Esophagus squamous epithelium (tissue), 5 donors: ENCODE data around the gene DNTT. TPM values are rescaled to one million over a fixed set of nuclear protein-coding genes. Genes with fewer than 3 reads are reported as not detected.

Experiments
- DNase-seq: peaks from one replicate; lab custom pipeline; 2025; lab: John Stamatoyannopoulos, UW
- H3K27ac ChIP-seq, 4 donors: fragments of 200-600 bp; sonication (generic); one replicate each; pipeline ENCODE4 v1.5.1; 2016 to 2019; ENCODE audit warnings: mild to moderate bottlenecking in 1 of 4
- H3K27me3 ChIP-seq, 4 donors: fragments of 200-600 bp; sonication (generic); 1 replicate in 3 of 4; 2 replicates in 1 of 4; pipeline versions ENCODE4 v1.5.1 to v1.6.0; 2017 to 2021; ENCODE audit warnings: antibody characterized with exemption in 1 of 4
- H3K36me3 ChIP-seq, 3 donors: fragments of 200-600 bp; sonication (generic); one replicate each; pipeline ENCODE4 v1.5.1; 2016 to 2019
- H3K4me1 ChIP-seq, 3 donors: fragments of 200-600 bp; sonication (generic); one replicate each; pipeline ENCODE4 v1.5.1; 2017 to 2019
- H3K4me3 ChIP-seq, 4 donors: fragments of 200-600 bp; sonication (generic); 1 replicate in 3 of 4; 2 replicates in 1 of 4; pipeline ENCODE4 v1.5.1; 2016 to 2019; ENCODE audit warnings: mild to moderate bottlenecking in 2 of 4, moderate library complexity in 1 of 4
- H3K9me3 ChIP-seq, 3 donors: fragments of 200-600 bp; sonication (generic); one replicate each; pipeline ENCODE4 v1.5.1; 2016 to 2019
- POLR2A ChIP-seq, 4 donors: fragments of 450-650 bp; IDR thresholded peaks; one replicate each; pipeline ENCODE4 v1.6.1; 2017; ENCODE audit warnings: antibody characterized with exemption in 4 of 4, mild to moderate bottlenecking in 4 of 4, moderate library complexity in 3 of 4
- WGBS, 2 donors: methylation state at CpG; one replicate each; pipeline ENCODE4 v1.1.5; 2018; 5-methylcytosine and 5-hydroxymethylcytosine counted together
- intact Hi-C: fragments of 100-400 bp; cut with DNase I; formaldehyde crosslinking; loops from one replicate; pipeline ENCODE4 v1.15.0; 2022
- total RNA-seq, 4 donors: library from RNA; depleted of rRNA; stranded (reverse); fragments of >200 nt; gene quantifications; one replicate each; pipeline ENCODE4 v1.1.0, GENCODE V29; 2016
- TF ChIP-seq, protein P1 (sequence below), 6 experiments: fragments of 450-650 bp in 4 of 6; fragments of 200-600 bp in 2 of 6; sonication (generic) in 2 of 6; IDR thresholded peaks; one replicate each; pipeline ENCODE4 v1.5.1; 2016 to 2019; ENCODE audit warnings: antibody characterized with exemption in 6 of 6, mild to moderate bottlenecking in 4 of 6, moderate library complexity in 4 of 6
- donor health status: DM: yes; HTN: yes; CAD: no.

DNTT gene
- total RNA-seq, 4 donors from 2014 or later, result not detected

DNA sequence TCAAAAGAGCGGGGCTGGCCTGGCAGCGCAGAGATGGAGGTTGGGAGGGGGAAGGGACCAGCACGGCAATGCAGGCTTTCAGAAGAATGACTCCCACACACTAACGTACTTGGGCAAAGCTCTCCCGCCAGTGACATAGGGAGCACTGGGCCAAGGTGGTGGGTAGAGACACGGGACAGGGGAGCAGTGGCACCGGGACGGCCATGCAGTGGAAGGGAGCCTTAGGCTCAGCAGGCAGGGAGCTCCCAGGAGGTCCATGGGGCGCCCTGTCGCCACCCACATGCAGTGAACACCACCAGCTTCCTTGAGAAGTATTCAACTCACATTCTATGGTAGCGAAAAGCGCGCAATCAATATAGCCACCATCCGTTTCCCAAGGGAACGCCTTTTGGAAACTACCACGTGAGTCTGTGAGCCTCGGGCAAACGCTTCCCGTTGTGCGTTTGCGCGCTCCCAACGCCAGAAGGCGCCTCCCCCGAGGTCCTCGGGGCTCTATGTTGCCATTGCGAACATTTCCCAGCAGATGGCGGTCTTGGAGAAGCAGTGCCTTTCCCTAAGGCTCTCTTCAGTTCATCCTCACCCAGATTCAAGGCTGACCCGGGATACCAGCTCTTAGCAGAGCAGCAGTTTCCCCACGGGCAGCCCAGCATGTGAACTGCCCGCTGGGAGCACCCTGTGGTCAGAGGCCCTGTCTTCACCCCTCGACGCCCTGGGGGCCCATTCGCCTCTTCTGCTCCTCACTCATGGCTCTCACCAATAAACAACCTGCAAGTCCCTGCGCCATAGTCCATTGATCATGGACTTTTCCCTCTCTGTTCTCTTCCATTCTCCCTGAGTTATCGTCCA is 71.0 kb downstream of the DNTT start:
- 6 to 14% methylated on average over 15 to 28 of the region's 36 CpGs for WGBS, 2 donors
- intact Hi-C loops, result loop anchor here (10.0 kb wide), 1 partner anchor 650 kb away; no protein-coding TSS in a partner anchor
- no peak for DNase-seq
- H3K9me3 ChIP-seq, result no peaks in the 10 kb centered on the region
- peaks cover 5 to 32% (median 9%) of the 10 kb centered on the region in 3 donors for H3K4me1 ChIP-seq
- peaks cover 0 to 81% (median 0%) of the 10 kb centered on the region in 4 donors for H3K27me3 ChIP-seq
- H3K27ac ChIP-seq, result no peak overlapping the region
- TF ChIP-seq, protein P1, sequence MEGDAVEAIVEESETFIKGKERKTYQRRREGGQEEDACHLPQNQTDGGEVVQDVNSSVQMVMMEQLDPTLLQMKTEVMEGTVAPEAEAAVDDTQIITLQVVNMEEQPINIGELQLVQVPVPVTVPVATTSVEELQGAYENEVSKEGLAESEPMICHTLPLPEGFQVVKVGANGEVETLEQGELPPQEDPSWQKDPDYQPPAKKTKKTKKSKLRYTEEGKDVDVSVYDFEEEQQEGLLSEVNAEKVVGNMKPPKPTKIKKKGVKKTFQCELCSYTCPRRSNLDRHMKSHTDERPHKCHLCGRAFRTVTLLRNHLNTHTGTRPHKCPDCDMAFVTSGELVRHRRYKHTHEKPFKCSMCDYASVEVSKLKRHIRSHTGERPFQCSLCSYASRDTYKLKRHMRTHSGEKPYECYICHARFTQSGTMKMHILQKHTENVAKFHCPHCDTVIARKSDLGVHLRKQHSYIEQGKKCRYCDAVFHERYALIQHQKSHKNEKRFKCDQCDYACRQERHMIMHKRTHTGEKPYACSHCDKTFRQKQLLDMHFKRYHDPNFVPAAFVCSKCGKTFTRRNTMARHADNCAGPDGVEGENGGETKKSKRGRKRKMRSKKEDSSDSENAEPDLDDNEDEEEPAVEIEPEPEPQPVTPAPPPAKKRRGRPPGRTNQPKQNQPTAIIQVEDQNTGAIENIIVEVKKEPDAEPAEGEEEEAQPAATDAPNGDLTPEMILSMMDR (IDR thresholded peaks at IDR 0.05), result peak; percentile 85 to 94 (median 88)
- no peak for TF ChIP-seq POLR2A (IDR thresholded peaks at IDR 0.05)
- peak overlapping the region; percentile 22 to 60 (median 36) for H3K4me3 ChIP-seq
- H3K36me3 ChIP-seq, result no peaks in the 10 kb centered on the region

DNA sequence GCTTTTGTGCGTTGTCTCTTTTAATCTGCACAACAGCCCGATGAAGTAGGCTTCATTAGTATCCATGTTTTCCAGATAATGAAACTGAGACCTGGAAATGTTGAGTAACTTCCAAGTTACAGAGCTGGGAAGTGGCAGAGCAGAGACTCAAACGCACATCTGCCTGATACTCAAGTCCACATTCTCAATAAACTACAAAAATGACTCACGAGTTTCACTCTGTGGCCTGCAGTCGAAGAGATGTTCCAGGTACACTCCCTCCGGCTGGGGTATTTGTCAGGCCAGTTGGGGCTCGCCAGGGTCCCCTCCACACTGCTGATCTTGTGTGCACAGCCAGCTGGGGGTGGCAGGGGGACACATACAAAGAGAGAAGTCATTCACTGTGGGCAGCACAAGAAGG is 72.2 kb downstream of the DNTT start:
- WGBS, 2 donors, result 36 to 48% methylated on average over 6 to 7 of the region's 7 CpGs
- Histone ChIP-seq H3K9me3 (no peaks in the 10 kb centered on the region), H3K27ac (no peak overlapping the region), H3K4me1 (peaks cover 5 to 28% (median 9%) of the 10 kb centered on the region in 3 donors), H3K27me3 (peaks cover 0 to 72% (median 0%) of the 10 kb centered on the region in 4 donors), H3K36me3 (no peaks in the 10 kb centered on the region), H3K4me3 (no peak overlapping the region)
- intact Hi-C loops, result loop anchor here (10.0 kb wide), 1 partner anchor 648 kb away; no protein-coding TSS in a partner anchor
- no peak for DNase-seq
- TF ChIP-seq, protein P1 (IDR thresholded peaks at IDR 0.05), result no peak
- no peak for TF ChIP-seq POLR2A (IDR thresholded peaks at IDR 0.05)

DNA sequence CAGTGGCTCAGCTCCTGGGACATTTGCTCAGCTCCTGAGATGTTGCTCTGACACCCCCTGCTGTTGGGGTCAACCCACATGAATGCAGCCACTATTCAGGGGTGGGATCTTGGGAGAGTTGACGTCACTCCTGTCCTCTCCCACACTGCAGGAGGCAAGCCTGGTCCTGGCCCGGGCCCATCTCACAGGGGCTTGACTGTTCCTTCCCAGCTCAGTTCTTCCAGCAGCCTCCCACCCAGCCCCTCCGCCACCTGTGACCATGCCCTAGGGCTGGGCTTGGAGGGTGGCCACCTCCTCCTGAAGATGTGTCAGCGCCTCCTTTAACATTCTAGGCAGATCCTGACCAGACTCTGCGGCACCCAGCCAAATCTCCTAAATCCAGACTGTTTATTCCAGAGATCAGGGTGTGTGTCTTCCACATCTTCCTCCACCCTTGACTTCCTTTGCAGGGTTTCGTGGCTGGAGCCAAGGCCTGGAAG is 73.6 kb downstream of the DNTT start:
- peaks cover 0 to 64% (median 0%) of the 10 kb centered on the region in 4 donors for H3K27me3 ChIP-seq
- TF ChIP-seq, protein P1 (IDR thresholded peaks at IDR 0.05), result peak in 1 of 6 experiments; percentile 6
- no peak for TF ChIP-seq POLR2A (IDR thresholded peaks at IDR 0.05)
- H3K4me1 ChIP-seq, result peaks cover 5 to 28% (median 9%) of the 10 kb centered on the region in 3 donors
- no peaks in the 10 kb centered on the region for H3K36me3 ChIP-seq
- WGBS, 2 donors, result 20 to 23% methylated on average over 1 to 6 of the region's 6 CpGs
- DNase-seq, result no peak
- intact Hi-C loops, result loop anchor here (10.0 kb wide), 1 partner anchor 647 kb away; no protein-coding TSS in a partner anchor
- H3K9me3 ChIP-seq, result no peaks in the 10 kb centered on the region
- H3K27ac ChIP-seq, result no peak overlapping the region
- H3K4me3 ChIP-seq, result no peak overlapping the region

GRCh38 chr10:96378741-96379140 is 74.5 kb downstream of the DNTT start:
- no peak overlapping the region for H3K27ac ChIP-seq
- no peak overlapping the region for H3K4me3 ChIP-seq
- H3K4me1 ChIP-seq, result peaks cover 5 to 28% (median 9%) of the 10 kb centered on the region in 3 donors
- H3K27me3 ChIP-seq, result peaks cover 0 to 61% (median 0%) of the 10 kb centered on the region in 4 donors
- H3K36me3 ChIP-seq, result no peaks in the 10 kb centered on the region
- DNase-seq, result no peak
- intact Hi-C loops, result loop anchor here (10.0 kb wide), 1 partner anchor 646 kb away; no protein-coding TSS in a partner anchor
- TF ChIP-seq POLR2A (IDR thresholded peaks at IDR 0.05), result no peak
- TF ChIP-seq, protein P1 (IDR thresholded peaks at IDR 0.05), result no peak
- 58 to 62% methylated on average over 5 to 12 of the region's 15 CpGs for WGBS, 2 donors
- no peaks in the 10 kb centered on the region for H3K9me3 ChIP-seq

DNA sequence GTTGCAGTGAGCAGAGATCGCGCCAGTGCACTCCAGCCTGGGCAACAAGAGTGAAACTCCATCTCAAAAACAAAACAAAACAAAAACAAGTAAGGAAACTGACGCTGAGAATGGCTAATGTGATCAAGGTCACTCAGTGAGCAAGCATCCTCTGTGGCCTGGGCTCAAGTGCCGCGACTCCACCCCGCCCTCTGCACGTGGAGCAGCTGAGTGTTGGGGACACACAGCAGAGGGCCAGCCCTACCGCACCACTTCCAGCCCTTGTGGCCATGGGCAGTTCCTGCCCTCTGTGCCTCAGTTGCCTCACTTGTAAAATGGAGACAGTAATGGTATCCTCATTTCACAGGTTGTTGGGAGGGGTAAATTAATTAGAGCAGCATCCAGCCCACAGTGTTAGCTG is 75.5 kb downstream of the DNTT start:
- H3K27me3 ChIP-seq, result peaks cover 0 to 61% (median 0%) of the 10 kb centered on the region in 4 donors
- H3K36me3 ChIP-seq, result no peaks in the 10 kb centered on the region
- no peak for TF ChIP-seq POLR2A (IDR thresholded peaks at IDR 0.05)
- TF ChIP-seq, protein P1 (IDR thresholded peaks at IDR 0.05), result no peak
- 74 to 77% methylated on average over 7 to 8 of the region's 8 CpGs for WGBS, 2 donors
- H3K9me3 ChIP-seq, result no peaks in the 10 kb centered on the region
- intact Hi-C loops, result loop anchor here (10.0 kb wide), 1 partner anchor 645 kb away; no protein-coding TSS in a partner anchor
- DNase-seq, result no peak
- peaks cover 5 to 29% (median 5%) of the 10 kb centered on the region in 3 donors for H3K4me1 ChIP-seq
- H3K27ac ChIP-seq, result no peak overlapping the region
- H3K4me3 ChIP-seq, result no peak overlapping the region
